HG02798 (cell line): Measurements from ENCODE around the gene ELOVL6.

ENCODE experiments used
- ATAC-seq: cut with Tn5 transposase; IDR thresholded peaks from one replicate; pipeline ENCODE4 v1.9.1; 2021; ENCODE audit warnings: mild to moderate bottlenecking; ENCODE audit not compliant: unreplicated experiment, poor library complexity

The ELOVL6 gene

GRCh38 chr4:110004556-110004955, 193.9 kb downstream of the ELOVL6 start:
- no peak for ATAC-seq

GRCh38 chr4:110003401-110004187, 194.8 kb downstream of the ELOVL6 start:
- ATAC-seq, result no peak

DNA sequence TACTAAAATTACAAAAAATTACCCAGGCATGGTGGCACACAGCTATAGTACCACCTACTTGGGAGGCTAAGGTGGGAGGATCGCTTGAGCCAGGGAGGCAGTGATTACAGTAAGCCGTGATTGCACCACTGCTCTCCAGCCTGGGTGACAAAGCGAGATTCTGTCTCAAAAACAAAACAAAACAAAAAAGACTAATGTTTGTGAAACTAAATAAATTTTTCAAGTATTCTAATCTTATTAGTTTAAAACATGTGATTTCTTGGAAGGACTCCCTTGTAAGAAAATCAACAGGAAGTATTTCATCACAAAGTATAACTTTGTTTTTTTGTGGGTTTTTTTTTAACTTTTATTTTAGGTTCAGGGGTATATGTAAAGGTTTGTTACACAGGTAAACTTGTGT, 196.1 kb downstream of the ELOVL6 start:
- no peak for ATAC-seq

GRCh38 chr4:109999585-109999912, 198.9 kb downstream of the ELOVL6 start:
- no peak for ATAC-seq

GRCh38 chr4:109998867-109999584, 199.4 kb downstream of the ELOVL6 start:
- ATAC-seq, result peak; percentile 57

- no peak for ATAC-seq
These were observed 201.9 kb downstream of the ELOVL6 start for GRCh38 chr4:109996526-109996925.
